ENCODE results near the gene NALF2. TPM values are rescaled to one million over a fixed set of nuclear protein-coding genes. Genes with fewer than 3 reads are reported as not detected.

Gene NALF2
- not detected for polyA plus RNA-seq (2012; ENCODE audit: insufficient read length, low read depth)

GRCh38 chrX:69503782-69504625 lies at the start of gene NALF2:
Gene NALF2 (plus strand): TSS chrX:69504326. CDS start chrX:69505283, 957 bp downstream.
- no peak for TF ChIP-seq TAF1 (IDR thresholded peaks at IDR 0.05; ENCODE audit: borderline replicate concordance, insufficient read depth, low read length)
- TF ChIP-seq SIN3A (IDR thresholded peaks at IDR 0.05; ENCODE audit: borderline replicate concordance, insufficient read depth, low read length), result no peak
- TF ChIP-seq REST (IDR thresholded peaks at IDR 0.05; ENCODE audit: insufficient read depth in 1 of 2, low read depth in 2 of 2, low read length in 2 of 2), result peak; percentile 78 to 91

- no peak for TF ChIP-seq TAF1 (IDR thresholded peaks at IDR 0.05; ENCODE audit: borderline replicate concordance, insufficient read depth, low read length)
- TF ChIP-seq SIN3A (IDR thresholded peaks at IDR 0.05; ENCODE audit: borderline replicate concordance, insufficient read depth, low read length), result no peak
- TF ChIP-seq POLR2AphosphoS5 (IDR thresholded peaks at IDR 0.05; ENCODE audit: low read depth, low read length), result no peak
- no peak for TF ChIP-seq REST (IDR thresholded peaks at IDR 0.05; ENCODE audit: insufficient read depth in 1 of 2, low read depth in 2 of 2, low read length in 2 of 2)
- TF ChIP-seq FOXP2 (optimal IDR thresholded peaks at IDR 0.05; ENCODE audit: borderline replicate concordance, extremely low read depth, extremely low read length, insufficient read depth), result no peak
Observed at GRCh38 chrX:69457756-69458155, 46.4 kb upstream of the NALF2 start.

- TF ChIP-seq FOXP2 (optimal IDR thresholded peaks at IDR 0.05; ENCODE audit: borderline replicate concordance, extremely low read depth, extremely low read length, insufficient read depth), result no peak
- no peak for TF ChIP-seq REST (IDR thresholded peaks at IDR 0.05; ENCODE audit: insufficient read depth in 1 of 2, low read depth in 2 of 2, low read length in 2 of 2)
- TF ChIP-seq POLR2AphosphoS5 (IDR thresholded peaks at IDR 0.05; ENCODE audit: low read depth, low read length), result no peak
- TF ChIP-seq TAF1 (IDR thresholded peaks at IDR 0.05; ENCODE audit: borderline replicate concordance, insufficient read depth, low read length), result no peak
- no peak for TF ChIP-seq SIN3A (IDR thresholded peaks at IDR 0.05; ENCODE audit: borderline replicate concordance, insufficient read depth, low read length)
Observed at GRCh38 chrX:69466546-69466945, 37.6 kb upstream of the NALF2 start.

- TF ChIP-seq TAF1 (IDR thresholded peaks at IDR 0.05; ENCODE audit: borderline replicate concordance, insufficient read depth, low read length) (no peak), FOXP2 (optimal IDR thresholded peaks at IDR 0.05; ENCODE audit: borderline replicate concordance, extremely low read depth, extremely low read length, insufficient read depth) (no peak), POLR2AphosphoS5 (IDR thresholded peaks at IDR 0.05; ENCODE audit: low read depth, low read length) (no peak), REST (IDR thresholded peaks at IDR 0.05; ENCODE audit: insufficient read depth in 1 of 2, low read depth in 2 of 2, low read length in 2 of 2) (no peak), SIN3A (IDR thresholded peaks at IDR 0.05; ENCODE audit: borderline replicate concordance, insufficient read depth, low read length) (no peak)
Observed at GRCh38 chrX:69469975-69470374, 34.2 kb upstream of the NALF2 start.
